DLD1 (cell line): ENCODE measurements around the gene IRF2BPL.

ENCODE experiments used
- in situ Hi-C: cut with HindIII; loops from 2 replicates; pipeline ENCODE4 v1.10.0; 2017; ENCODE audit warnings: low sequenced_read_pairs

Gene IRF2BPL

DNA sequence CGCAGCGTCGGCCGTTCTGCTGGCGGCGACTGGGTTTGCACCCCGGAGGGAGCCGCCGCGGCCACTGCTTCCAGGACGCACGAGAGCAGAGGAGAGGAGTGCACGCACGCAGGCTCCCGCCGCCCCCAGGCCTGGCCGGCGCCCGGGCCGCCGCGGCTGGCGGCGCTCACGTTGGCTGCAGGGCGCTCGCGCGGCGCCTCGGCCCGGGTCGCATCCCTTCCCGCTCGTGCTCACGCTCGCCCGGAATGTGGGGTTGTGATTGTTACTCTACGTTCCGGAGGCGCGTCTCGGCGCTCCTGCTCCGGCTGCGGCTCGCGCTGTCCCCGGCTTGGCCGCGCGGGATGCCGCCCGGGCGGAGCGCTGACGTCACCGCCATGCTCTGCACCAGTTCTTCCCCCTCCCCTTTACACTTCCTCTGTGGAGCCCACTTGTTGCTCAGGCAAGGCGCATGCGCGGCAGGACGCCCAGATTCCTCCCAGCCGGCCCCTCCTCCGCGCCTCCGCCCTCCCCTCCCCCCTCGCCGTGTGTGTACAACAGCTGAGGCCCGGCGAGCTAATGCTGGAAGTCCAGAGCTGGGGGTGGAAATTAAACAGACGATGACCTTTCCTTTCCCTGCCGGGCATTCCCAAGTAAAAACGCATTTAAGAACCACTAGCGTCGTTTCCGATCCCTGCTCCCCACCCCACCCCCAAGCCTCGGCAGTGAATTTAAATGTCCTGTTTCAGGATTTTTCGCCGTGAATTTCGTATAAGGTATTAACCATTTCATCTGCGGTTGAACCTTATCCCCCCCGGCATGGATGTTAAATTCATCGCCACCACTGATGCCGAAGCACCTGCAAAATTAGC lies at the start of gene IRF2BPL:
Gene IRF2BPL, minus strand, starts transcription at position 325 of the 848 bp plus-strand sequence. CDS start 916 bp downstream, outside the sequence.
- in situ Hi-C loops, result no loop called here

DNA sequence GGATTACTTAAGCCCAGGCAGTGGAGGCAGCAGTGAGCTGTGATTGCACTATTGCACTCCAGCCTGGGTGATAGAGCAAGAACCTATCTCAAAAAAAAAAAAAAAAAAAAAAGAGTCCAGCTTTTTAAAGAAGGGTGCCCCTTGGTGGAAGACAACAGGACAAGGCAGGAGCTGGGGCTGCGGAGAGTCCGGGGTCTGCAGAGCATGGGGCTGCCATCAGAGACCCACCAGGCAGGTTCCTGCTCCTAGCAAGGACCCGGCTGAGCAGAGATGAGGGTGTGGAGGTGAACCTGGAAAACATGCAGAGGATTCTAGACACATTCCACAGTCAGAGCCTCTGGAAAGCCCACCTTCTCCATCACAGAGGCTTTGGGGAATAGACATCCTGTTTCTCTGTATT lies 48.5 kb upstream of the IRF2BPL start:
- in situ Hi-C loops, result loop anchor here (25.0 kb wide), 1 partner anchor 190 kb away; no protein-coding TSS in a partner anchor

DNA sequence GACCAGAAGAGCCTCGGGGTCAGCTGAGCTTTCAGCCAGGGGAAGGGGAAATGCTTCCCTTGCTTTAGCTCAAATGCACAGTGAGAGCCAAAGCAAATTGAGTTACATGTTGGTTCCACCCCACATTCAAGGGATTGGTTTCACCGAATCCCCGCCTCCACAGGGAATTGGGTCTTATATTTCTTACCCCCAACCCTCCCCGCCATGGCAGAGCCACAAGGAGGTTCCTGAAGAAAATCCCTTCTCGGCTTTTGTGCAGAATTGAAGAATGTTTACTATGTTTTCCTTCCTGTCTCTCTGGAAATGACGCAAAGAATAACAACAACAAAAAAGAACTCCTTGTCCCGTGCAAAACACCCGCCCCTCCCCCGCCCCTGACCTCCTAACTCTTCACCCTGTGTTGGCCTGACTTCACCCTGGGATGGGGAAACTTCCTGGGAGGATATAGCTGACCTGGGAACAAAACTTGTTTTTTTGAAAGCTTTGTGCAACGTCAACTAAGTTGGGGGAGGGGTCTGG lies 47.7 kb upstream of the IRF2BPL start:
- in situ Hi-C loops, result loop anchor here (25.0 kb wide), 1 partner anchor 189 kb away; no protein-coding TSS in a partner anchor

DNA sequence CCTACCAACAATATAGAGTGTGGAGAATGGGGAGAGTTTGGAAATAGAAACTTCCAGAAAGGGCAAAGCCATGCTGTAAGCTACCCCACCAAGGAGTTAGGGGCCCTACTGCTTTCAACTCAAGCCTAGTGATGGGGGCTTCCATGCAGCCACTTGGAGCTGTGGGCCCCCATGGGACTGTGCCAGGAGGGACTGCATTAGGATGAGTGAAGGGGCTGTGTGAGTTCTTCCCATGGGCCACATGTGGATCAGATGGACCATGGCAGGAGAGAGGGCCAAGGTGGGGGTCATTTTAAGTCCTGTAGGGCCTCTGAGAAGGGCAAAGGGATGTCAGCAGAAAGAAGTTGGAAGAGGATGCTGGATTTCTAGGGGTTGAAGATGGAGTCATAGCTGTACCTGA lies 46.5 kb upstream of the IRF2BPL start:
- in situ Hi-C loops, result loop anchor here (25.0 kb wide), 1 partner anchor 188 kb away; no protein-coding TSS in a partner anchor

DNA sequence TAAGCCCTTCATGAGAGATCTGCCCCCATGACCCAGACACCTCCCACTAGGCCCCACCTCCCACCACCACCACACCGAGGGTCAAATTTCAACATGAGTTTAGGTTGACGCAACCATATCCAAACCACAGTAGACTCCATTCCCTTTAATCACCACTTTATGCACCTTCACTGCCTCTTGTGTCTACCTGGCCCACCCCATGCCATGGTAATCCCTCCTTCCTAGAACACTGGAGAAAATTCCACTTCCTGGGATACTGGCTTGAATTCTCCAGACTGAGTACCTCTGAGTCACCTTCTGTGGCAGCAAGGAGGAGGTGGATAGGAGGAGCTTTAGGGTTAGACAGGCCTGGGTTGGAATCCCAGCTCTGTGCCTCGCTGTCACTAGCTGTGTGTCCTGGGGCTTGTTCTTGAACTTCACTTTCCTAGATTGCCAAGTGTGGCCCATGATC lies 43.5 kb upstream of the IRF2BPL start:
- in situ Hi-C loops, result no loop called here

DNA sequence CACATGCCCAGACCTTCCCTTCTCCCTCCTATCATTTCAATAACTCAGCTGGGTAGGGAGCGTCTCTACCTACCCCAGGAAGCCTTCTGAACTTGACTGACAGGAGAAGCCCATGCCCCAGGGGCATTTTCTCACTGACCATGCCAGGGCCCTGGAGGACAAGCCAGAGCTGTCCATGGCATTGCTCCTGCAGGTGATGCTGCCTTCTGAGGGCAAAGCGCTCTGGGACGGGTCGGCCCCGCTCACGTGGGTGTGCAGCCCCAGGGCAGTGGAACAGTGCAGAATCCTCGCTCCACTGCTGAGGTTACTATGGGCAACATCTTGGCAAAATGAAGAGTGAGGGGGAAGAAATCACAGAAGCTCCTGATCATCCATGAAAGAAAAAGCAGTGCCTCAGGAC lies 41.0 kb upstream of the IRF2BPL start:
- in situ Hi-C loops, result no loop called here

DNA sequence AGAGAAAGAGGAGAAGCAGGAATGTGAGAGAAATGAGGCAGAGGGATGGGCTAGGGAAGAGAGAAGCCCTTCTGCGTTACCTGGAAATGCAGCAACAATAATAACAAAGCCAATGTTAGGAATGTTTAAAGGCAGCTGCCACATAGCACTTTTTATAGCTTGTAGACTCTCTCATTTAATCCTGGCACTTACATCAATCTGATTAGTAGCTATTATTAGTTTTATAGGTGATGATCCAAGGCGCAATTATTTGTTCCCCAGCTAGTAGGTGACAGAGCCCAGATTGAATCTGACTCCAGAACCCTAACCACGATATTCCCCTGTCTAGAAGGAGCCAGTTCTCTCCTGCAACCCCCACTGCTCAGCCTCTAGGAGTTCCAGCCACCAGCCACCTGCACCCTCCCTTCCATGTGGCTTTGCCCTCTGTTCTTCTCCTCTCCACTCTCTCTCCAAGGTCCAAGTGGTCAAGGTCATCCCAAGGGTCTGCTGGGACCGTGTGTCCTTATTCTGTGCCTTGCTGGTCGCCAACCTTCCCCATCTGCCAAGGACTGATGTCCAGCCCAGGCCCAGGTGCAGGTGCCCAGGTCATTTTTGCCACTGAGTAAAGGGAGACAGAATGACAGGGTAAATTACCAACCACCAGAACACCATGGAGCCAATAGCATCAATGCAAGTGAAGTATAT lies 40.2 kb upstream of the IRF2BPL start:
- in situ Hi-C loops, result no loop called here

DNA sequence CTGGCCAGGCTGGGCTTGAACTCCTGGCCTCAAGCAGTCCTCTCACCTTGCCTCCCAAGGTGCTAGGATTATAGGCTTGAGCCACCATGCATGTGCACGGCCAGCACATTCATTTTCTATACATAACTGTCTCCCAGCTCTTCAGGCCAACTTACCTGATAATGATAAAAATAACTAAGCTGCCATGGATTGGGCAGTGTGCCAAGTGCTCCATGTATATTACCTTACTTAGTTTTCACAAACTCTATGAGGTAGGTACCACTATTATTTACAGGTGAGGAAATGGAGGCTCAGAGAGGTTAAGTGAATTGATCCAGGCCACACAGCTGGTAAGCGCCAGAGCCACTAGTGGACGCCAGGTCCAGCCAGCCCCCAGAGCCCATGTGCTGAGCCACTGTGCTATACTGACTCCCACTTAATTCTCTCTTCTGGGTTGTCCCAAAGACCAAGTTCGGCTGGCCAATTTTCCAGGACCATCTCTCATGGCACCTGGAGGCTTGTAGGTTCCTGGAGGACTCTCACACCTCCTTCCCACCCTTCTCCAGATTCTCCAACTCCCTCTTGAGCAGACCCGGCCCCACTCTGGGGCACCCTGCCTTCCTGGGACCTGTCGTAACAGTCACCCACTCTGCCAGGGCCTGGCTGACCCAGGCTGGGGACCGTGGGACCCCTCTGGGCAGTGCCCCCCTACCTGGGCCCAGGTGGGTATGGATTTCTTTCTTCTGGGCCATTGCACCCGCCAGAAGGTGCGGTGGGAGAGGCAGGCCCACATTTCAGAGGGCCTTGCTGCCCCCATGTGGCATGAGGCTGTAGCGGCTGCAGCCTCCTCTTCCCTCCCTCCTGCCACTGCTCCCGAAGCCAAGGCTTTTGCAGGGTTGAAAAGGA lies 39.4 kb upstream of the IRF2BPL start:
- in situ Hi-C loops, result no loop called here

DNA sequence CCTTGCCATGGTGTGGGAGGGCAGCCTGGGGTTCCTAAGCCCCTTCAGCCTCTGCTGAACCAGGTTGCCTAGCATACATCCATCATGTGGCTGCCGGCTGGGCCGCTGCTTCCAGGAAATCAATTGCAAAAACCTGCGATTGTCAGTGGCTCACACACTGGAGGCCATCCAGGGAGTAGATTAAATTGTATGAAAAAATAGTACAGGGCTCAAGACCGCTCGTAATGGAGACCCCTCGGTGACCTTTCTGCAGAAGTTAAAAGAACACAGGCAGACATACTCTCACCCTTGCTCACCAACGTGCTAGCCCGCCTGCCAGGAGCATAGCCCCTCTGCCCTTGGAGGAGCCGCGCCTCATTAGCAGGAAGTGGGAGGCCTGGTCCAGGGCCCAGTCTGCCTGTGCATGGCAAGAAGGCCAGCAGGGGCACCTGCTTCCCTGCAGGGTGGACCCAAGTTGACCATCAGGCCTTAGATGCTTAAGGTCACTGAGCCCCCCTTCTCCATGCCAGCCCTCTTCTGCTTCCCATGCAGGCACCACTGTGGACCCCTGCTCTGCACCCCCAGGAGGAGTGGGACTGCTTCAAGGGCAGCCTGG lies 38.2 kb upstream of the IRF2BPL start:
- in situ Hi-C loops, result no loop called here

DNA sequence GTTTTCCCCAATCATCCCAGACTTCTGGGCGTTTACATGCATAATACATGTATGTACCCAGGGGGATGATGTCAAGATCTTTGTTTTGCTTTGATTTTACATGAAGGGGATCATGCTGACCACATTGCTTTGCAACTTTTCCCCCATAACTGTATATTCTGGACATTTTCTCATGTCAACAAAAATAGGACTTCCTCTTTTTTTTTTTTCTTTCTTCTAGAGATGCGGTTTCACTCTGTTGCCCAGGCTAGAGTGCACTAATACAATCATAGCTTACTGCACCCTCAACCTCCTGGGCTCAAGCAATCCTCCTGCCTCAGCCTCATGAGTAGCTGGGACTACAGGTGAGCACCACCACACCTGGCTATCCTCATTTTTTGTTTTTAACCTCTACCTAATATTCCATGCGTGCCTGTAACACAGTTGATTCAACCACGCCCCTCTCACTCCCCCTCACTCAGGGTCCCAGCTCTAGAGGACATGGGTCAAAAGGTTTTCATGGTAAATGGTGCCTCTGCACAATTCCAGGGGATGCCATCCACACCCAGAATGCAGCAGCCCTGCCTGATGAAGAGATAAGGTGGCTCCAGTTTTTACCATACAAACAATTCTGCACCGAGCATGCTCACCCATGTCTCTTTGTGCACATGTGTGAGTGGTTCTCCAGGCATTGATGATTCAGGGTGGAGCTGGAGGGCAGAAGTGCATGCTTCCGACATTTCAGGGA lies 37.5 kb upstream of the IRF2BPL start:
- in situ Hi-C loops, result no loop called here

DNA sequence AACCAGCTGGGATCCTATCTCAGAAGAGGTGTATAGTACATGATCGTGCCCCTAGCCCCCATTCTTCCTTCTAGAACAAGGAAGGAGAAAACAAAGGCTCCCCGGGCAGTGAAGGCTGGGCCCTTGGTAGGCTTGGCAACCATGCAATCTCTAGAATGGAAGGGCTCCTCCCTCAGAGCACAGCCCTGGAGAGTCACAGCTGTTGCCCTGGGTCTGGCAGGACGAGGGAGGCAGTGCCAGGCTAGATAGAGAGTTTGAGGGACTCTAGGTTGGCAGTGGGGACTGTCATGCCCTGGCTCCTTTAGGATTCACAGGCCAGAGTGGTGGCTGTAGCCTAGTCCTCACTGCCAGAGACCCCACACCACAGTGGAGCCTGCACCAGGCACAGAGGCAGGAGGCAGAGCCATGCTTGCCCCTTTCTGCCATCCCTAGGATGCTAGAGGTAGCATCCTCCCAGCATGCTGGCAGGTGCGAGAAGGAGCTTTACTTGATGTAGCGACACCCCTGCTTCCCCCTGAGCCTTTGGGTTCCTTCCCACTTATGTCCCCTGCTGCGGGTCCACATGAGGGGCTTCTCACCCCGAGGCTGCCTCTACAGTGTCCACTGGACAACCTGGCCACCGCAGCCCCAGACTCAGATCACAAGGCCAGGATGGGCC lies 36.1 kb upstream of the IRF2BPL start:
- in situ Hi-C loops, result no loop called here

DNA sequence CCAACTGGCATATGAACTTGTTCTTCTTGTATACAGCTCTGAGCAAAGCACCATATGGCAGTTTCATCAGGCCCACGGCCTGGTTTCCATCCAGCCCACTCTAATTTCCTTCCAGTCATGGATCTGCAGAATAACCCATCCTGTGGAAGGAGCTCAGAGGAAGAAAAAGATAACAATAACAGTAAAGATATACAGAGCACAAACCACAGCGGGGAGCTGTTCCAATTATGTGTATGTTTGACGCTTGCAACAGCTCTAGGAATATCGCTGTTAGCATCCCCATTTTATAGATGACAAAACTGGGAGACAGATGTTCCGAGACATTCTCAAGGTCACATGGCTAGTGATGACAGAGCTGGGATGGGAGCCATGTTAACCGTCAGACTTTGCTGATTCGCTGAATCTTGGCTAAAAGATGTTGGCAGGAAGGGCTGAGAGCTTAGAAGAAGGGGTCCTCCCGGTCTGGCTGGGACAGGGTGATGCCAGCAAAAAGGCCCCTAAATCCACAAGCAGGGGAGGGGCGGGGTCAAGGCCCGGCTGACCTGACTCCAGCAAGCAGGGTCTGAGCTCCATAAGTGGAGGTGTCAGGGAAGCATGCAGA lies 35.2 kb upstream of the IRF2BPL start:
- in situ Hi-C loops, result no loop called here

DNA sequence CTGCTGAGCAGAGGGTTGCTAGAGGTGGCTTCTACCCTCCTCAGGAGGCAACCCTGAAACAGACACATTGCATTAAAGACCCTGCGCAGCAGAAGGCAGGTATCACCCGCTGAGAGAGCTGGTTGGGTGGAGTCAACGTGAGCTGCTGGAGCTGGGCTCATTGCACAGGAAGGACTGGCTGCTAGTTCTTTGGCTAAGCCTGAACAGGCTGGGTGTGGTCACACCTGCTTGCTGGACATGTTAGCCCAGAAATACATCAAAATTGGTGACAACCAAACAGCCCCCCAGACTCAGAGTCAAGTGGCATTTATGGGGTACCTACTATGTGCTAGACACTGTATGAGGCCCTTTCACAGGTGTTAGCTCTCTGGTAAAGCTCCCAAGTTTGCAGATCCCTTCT lies 33.8 kb upstream of the IRF2BPL start:
- in situ Hi-C loops, result no loop called here

DNA sequence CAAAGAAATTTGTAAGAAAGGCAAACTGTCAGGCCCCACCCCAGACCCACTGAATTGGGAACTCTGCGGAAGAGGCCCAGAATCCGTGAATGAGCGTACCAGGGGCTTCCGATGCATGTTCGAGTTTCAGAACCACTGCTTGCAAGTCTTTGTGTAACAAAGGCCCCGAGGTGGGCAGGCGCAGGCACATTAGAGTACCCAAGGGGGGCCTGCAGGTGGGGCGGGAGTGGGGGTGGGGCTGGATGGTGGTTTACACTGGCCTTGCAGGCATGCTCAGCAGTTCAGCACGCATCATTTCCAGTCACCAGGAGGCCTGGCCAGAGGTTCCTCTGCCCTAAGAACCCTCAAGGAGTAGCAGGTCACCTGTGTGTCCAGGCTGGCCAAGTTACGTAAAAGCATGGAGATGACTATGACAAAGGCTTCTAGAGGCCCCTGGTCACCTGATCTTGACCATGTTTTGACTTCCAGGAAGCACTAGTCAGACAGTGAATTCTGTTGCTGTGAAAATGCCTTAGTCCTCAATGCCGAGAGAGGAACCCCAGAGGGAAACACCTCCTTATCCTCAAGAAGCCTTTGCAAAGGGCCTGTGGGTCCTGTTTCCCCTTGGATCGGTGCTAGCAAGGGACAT lies 33.2 kb upstream of the IRF2BPL start:
- in situ Hi-C loops, result no loop called here

DNA sequence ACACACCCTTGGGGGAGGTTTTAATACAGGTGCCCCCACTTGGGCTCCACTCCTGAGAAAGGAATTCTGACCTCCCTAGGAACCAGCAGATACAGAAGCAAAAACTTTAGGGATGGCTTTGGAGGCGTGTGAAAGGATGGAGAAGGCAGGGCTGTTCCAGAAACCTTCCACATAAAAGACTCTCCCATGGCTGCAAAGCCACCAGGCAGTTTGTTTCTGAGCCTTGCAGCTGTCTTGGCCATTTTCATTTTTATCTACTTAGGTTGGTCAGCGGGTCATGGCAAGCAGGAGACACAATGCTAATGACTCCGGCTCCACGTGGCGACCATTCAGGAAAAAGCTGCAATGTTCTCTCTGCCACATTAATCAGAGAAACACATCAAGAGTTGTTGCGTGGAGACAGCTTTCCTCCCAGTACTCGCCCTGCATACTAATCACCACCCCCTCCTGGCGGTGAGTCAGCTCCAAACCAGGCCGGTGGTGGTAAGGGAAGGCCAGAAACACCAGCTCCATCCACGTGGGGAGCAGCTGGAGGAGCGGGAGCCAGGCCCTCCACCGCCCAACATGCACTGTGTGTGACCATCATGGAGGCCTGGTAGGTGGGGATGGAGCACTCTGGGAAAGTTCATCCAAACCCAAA lies 30.9 kb upstream of the IRF2BPL start:
- in situ Hi-C loops, result no loop called here

DNA sequence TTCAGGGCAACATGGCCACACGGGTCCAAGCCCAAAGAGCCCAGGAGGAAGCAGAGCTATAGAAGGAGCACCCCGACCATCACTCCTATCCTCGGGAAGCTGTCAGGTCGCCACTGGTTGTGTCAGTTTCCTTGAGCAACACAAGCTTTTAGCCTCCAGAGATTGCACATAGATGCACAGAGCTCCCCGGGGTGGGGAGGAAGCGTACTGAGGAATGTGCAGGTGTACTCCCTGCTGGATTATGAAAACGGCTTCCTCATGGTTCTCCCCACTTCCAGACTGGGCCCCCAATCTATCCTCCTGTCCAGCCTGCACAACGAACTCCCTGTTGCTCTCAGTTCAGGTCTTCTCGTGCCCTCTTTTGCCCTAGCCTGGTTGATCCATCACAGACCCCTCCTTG lies 30.3 kb upstream of the IRF2BPL start:
- in situ Hi-C loops, result no loop called here

DNA sequence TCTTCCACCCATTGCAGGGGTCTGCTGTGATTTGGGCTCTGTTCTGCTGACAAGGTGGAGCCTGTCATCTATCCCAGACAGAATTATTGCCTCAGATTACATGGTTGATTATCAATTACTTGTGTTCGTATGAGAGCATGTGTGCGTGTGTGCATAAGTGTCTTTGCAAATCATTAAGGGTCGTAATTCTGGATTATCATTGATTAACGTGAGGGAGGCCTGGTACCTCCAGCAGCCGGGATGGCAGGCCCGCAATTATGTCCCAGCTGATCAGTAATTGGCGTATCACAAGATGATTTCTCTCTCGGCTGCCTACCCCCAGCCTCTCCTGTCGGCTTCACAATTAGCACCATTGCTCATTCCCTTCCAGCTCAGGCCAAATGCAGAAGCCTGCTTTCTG lies 29.6 kb upstream of the IRF2BPL start:
- in situ Hi-C loops, result no loop called here

DNA sequence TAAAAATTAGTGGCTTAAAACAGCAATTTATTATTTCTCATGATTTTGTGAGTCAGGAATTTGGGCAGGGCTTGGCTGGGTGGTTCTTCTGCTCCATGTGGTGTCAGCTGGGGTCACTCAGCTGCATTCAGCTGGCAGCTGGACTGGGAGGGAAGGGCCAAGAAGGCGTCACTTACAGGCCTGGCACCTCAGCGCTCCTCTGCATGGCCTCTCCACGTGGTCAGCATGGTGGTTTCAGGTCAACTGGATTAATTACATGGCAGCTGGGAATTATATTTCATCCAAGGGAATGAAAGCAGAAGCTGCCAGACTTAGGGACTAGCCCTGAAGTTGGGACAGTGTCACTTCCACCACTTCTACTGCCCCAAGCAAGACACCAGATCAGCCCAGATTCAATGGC lies 27.5 kb upstream of the IRF2BPL start:
- in situ Hi-C loops, result no loop called here
